NCI-H187 (cell line): Measurements from ENCODE around the gene CDYL2.
"Not testable (repeated sequence)": the region's sequence is repeated elsewhere in the genome, so short reads cannot be mapped to it uniquely, and the experiment has no call there.

ENCODE experiments used
- DNase-seq, 2 experiments: peaks; one replicate each; lab custom pipeline; 2025; lab: John Stamatoyannopoulos, UW

Gene CDYL2, protein sequence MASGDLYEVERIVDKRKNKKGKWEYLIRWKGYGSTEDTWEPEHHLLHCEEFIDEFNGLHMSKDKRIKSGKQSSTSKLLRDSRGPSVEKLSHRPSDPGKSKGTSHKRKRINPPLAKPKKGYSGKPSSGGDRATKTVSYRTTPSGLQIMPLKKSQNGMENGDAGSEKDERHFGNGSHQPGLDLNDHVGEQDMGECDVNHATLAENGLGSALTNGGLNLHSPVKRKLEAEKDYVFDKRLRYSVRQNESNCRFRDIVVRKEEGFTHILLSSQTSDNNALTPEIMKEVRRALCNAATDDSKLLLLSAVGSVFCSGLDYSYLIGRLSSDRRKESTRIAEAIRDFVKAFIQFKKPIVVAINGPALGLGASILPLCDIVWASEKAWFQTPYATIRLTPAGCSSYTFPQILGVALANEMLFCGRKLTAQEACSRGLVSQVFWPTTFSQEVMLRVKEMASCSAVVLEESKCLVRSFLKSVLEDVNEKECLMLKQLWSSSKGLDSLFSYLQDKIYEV

DNA sequence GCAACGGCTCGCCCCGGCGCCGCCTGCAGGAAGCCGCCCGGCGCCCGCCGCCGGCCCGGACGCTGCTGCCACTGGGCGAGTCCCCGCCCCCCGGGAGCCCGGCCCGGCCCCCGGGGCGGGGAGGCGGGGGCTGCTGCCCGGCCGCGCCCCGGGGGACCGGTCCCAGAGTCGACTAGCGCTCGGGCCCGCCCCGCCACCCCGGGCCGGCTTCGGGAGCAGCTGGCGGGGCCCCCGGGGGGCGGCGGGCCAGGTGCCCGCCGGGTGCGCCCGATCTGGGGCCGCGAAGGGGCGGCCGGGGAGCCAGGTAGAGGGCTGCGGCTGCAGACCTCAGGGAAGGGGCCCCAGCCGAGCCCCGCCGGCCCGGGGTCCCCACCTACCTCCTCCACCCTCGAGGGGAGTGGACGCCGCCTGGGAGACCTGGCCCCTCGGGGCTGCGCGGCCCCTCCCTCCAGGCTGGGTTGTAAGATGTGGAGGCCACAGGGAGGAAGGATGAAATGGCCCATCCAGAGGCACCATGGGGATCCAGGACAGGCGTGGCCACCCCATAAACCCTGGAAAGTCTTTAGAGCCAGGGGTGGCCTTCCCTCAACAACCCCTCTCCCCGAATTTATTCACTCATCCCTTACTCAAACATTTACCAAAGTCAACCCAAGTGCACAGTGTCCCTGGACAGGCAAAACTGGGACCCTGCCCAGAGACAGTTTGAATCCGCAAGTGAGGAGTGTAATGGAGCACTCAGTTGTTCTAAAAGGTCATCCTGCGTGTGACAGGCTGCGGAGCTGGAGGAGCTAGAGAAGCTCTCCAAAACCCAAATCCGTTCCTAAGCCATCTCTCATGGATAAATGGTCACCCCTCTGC is at the start of gene CDYL2:
CDYL2 (minus strand) TSS at position 73 of the 858 bp plus-strand sequence. CDS start 425 bp downstream, outside the sequence.
- DNase-seq: no peak

- DNase-seq: peak in 1 of 2 experiments; percentile 0
These were observed 48.0 kb upstream of the CDYL2 start for GRCh38 chr16:80852261-80852872.

GRCh38 chr16:80851831-80852230 is 47.4 kb upstream of the CDYL2 start:
- no peak for DNase-seq

- DNase-seq: no peak
These were observed 46.4 kb upstream of the CDYL2 start for GRCh38 chr16:80850757-80851156.

GRCh38 chr16:80848862-80849261 is 44.5 kb upstream of the CDYL2 start:
- DNase-seq: no peak

GRCh38 chr16:80846680-80847079 is 42.3 kb upstream of the CDYL2 start:
- DNase-seq: no peak

DNA sequence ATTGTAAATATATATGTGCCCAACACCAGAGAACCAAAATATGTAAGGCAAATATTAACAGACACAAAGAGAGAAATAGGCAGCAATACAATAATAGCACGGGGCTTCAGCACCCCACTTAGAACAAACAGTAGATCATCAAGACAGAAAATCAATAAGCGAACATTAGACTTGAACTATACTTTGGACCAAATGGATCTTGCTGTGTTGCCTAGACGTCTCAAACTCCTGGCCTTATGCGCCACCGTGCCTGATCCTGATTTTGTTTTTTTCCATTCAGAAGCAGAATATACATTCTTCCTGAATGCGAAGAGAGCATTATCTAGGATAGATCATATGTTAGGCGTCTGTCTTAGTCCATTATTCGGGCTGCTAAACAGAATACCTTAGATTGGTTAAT is 41.9 kb upstream of the CDYL2 start:
- no peak for DNase-seq

DNA sequence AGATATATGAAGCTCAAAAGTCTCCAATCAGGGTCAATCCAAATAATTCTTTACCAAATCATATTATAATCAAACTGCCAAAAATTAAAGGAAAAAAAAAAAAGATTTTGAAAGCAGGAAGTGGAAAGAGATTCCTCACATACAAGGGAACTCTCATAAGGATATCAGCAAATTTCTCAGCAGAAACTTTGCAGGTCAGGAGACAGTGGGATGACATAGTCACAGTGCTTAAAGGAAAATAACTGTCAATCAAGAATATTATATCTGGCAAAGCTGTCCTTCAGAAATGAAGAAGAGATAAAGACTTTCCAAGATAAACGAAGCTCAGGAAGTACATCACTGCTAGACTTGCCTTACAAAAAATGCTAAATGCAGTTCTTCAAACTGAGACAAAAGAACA is 40.0 kb upstream of the CDYL2 start:
- DNase-seq: no peak

GRCh38 chr16:80841231-80841630 is 36.8 kb upstream of the CDYL2 start:
- DNase-seq: no peak

DNA sequence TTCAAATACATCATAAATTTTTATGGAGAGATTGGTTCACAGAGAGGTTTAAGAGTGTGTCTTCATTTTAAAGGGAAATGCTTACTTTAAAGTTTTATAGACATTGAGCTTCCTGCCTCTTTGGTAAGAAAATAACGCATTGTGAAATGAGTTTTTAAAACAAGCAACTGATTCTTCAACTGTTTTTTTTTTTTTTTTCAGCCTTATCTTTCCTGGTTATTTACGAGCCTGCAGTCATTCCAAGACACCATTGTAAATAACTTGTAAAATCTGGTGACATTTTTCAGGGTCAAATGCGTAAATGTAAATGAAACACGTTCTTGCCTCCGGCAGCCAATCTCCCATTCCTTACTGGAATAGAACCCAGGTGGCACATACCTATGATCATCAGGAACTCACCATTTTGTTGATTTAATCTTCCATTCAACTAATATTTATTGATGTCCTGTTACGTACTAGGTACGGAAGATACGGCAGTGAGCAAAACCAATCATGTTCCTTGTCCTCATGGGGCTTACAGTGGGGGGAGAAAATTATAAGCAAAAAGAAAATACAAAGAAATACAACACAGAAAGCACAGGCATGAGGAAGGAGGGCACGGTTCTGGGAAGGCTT is 33.2 kb upstream of the CDYL2 start:
- no peak for DNase-seq

DNA sequence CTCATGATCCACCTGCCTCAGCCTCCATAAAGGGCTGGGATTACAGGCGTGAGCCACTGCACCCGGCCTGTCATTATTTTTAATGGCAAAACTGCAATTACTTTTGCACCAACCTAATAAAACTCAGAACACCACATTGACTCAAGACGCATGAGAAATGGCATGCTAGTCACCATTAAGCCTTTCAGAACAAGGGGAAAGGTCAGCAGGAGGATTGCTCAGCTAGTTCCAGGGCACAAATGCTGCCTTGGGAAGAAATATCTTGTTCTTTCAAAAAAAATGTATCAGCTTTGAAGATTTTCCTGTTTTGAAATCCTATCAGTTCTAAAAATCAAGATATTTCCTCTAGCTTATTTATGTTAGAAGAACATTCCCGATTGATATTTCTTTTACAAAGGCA is 32.4 kb upstream of the CDYL2 start:
- DNase-seq: no peak

GRCh38 chr16:80836202-80836601 is 31.8 kb upstream of the CDYL2 start:
- DNase-seq: no peak

DNA sequence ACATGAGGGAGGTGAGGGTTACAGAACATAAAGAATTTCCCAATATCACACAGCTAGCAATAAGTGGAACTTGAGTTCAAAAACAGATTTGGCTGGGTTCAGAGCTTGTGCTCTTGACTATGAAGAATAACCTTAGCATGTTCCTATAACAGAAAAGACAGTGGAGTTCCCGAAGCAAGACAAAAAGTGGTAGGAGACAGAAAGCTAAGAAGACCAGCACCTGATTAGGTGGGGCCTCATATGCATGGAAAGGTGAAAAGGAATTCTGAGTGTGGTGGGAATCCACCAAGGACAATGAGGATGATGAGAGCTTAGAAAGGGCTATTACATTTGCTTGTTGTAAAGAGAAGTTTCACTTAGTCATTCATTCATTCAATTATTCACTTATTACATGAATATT is 26.6 kb upstream of the CDYL2 start:
- no peak for DNase-seq

DNA sequence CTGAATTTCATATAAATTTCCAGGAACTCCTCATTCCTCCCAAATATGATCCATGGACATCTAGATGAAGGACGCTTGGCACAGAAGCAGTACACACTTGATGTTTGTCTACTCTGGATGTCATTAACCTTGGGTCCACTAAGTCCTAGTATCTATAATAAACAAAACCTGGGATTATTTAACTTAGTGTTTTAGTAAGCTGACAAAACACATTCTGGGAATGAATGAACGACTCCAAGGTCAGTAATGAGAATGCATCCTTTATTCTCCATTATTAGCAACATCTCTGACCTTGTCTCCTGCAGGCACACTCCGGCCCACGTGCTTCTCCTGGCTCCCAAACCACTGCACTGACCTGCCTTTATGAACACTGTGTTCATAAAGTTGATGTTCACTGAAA is 24.1 kb upstream of the CDYL2 start:
- DNase-seq: no peak

GRCh38 chr16:80827007-80827406 is 22.6 kb upstream of the CDYL2 start:
- no peak for DNase-seq

DNA sequence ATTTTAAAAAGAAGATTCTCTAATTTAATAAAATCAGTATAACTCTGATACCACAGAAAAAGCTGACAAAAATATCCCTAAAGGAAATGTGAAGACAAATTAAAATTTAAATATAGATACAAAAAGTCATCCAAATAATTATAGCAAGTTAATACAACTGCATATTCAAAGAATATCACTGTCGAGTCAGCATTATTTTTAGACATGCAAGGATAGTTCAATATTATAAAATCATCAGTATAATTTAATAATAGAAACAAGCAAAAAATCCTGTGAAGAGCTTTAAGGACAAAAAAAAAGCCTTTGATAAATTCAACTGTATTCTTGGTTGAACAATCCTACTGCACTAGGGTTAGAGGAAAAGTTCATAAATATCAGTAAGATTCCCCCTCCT is 21.0 kb upstream of the CDYL2 start:
- DNase-seq: no peak

DNA sequence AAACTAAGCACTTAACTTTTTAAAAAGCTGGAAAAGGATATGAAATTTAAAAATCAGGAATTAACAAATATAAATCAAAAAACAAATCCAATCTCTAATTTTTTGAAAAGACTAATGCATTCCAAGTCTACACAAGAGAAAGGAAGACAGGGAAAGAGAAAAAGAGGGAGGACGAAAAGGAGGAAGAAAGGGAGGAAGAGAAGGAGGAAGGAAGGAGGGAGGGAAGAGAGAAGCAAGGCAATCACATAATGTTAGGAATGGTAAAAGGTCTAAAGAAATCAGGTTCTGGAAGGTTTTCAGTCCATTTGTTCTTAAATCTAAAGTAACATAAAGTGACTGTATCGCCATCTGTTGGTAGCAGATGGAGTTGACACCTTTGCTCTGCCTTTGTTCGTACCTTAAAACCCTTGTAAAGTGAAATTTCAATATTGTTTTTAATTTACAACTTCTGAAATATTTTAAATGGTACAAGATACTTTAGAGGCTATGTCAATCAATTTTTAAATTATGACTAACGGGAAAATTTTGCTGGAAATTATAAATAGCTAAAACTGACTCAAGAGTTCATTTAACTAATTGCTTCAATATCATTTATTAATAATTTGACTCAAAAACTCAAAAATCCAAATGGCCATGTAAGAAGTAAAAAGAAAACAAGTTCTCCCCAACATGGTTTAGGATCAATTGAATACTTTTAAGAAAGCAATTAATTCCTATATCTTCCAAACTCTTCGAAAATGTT is 20.4 kb upstream of the CDYL2 start:
- DNase-seq: peak in 1 of 2 experiments; percentile 13

DNA sequence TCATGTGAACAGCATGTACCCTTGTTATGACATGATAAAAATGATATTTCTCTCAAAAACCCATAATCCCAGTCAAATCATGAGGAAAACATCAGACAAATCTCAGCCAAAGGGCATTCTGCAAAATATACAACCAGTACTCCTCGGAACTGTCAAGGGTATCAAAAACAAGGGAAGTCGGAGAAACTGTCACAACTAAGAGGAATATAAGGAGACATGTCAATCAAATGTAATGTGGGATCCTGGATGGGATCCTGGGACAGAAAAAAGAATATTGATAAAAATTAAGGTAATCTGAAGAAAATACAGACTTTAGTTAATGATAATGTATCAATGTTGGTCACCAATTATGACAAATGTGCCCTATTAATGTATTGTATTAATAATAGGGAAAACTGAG is 15.6 kb upstream of the CDYL2 start:
- no peak for DNase-seq

GRCh38 chr16:80816356-80816755 is 12.0 kb upstream of the CDYL2 start:
- no peak for DNase-seq

- DNase-seq: not testable (repeated sequence)
These were observed 10.9 kb upstream of the CDYL2 start for GRCh38 chr16:80815278-80815677.

- DNase-seq: no peak
These were observed 8.2 kb upstream of the CDYL2 start for GRCh38 chr16:80812593-80812992.
